HepG2 (cell line): ENCODE measurements around the gene SPECC1L. TPM values are rescaled to one million over a fixed set of nuclear protein-coding genes. Genes with fewer than 3 reads are reported as not detected.
A peak's percentile ranks its signal among the peaks of the same experiment; 100 is the strongest.

Experiments used
- ATAC-seq: fragments of 200-7000 bp; cut with Tn5 transposase; 3 replicates; pipeline ENCODE4 v1.9.1; 2020; ENCODE audit warnings: mild to moderate bottlenecking, moderate library complexity
- BruUV-seq: library from RNA; stranded (reverse); fragments of 400-500 nt; replicated peaks from 2 replicates; lab custom pipeline; 2021; lab: Mats Ljungman, UMichigan
- CTCF ChIA-PET: fragments of 300-600 bp; formaldehyde crosslinking; extraction: SDS; loops from one replicate; lab custom pipeline; 2021; ENCODE audit warnings: low total read pairs, inconsistent platforms, low intra/inter-chr PET ratio; lab: Yijun Ruan, JAX
- POLR2A ChIA-PET: fragments of 350-600 bp; sonication (Branson Sonifier 250); formaldehyde crosslinking; loops from one replicate; lab custom pipeline; 2020; ENCODE audit warnings: antibody characterized with exemption, inconsistent platforms; lab: Yijun Ruan, JAX
- DNase-seq: peaks from one replicate; pipeline ENCODE4 v3.0.0-alpha.2; 2015; ENCODE audit warnings: low spot score
- FAIRE-seq: peaks from 3 replicates; lab custom pipeline; 2011; peaks lifted over from hg19 to GRCh38; lab: Jason Lieb, UNC
- H2AFZ ChIP-seq: one replicate; pipeline ENCODE4 v1.6.1; 2011; ENCODE audit warnings: low read length, inconsistent platforms
- H3K27ac ChIP-seq: fragments of 300-600 bp; 3 replicates; pipeline ENCODE4 v1.8.0; 2011; ENCODE audit warnings: mixed run types, mild to moderate bottlenecking, mixed read lengths, low read length, inconsistent platforms; ENCODE audit not compliant: insufficient read depth; ENCODE audit errors: extremely low read length
- H3K27me3 ChIP-seq, 2 experiments: fragments of 200-600 bp in 1 of 2; 2 replicates in 1 of 2; 3 replicates in 1 of 2; pipeline versions ENCODE4 v1.6.0 to v1.8.0; 2011; ENCODE audit warnings: low read length in 2 of 2, mild to moderate bottlenecking in 2 of 2, moderate library complexity in 2 of 2, inconsistent platforms in 1 of 2; ENCODE audit not compliant: insufficient read depth in 2 of 2, control insufficient read depth in 1 of 2
- H3K36me3 ChIP-seq, 2 experiments: fragments of 200-600 bp in 1 of 2; replicated peaks in 1 of 2; 2 replicates in 1 of 2; 3 replicates in 1 of 2; pipeline versions ENCODE4 v1.5.1 to v1.8.0; 2011; ENCODE audit warnings: low read length in 2 of 2, inconsistent platforms in 1 of 2; ENCODE audit not compliant: insufficient read depth in 2 of 2, control insufficient read depth in 1 of 2
- H3K4me1 ChIP-seq: 2 replicates; pipeline ENCODE4 v1.5.1; 2012; ENCODE audit warnings: low read length, inconsistent platforms; ENCODE audit not compliant: insufficient read depth
- H3K4me2 ChIP-seq: 2 replicates; pipeline ENCODE4 v1.6.0; 2011; ENCODE audit warnings: low read depth, low read length, inconsistent platforms
- H3K4me3 ChIP-seq, 3 experiments: fragments of 200-600 bp in 1 of 3; sonication (generic), shearing (Covaris generic) in 1 of 3; replicated peaks in 1 of 3; 2 replicates each; pipeline ENCODE4 v1.5.1; 2011 to 2016; ENCODE audit warnings: low read length in 3 of 3, inconsistent platforms in 2 of 3, low read depth in 2 of 3, mild to moderate bottlenecking in 2 of 3, control low read depth in 1 of 3, mixed read lengths in 1 of 3; ENCODE audit not compliant: insufficient read depth in 1 of 3
- H3K79me2 ChIP-seq: one replicate; pipeline ENCODE4 v1.6.1; 2011; ENCODE audit warnings: low read length, inconsistent platforms; ENCODE audit not compliant: insufficient read depth
- H3K9ac ChIP-seq: 2 replicates; pipeline ENCODE4 v1.6.0; 2011; ENCODE audit warnings: mild to moderate bottlenecking, low read depth, low read length, inconsistent platforms; ENCODE audit not compliant: insufficient read depth
- H3K9me3 ChIP-seq: 2 replicates; pipeline ENCODE4 v1.5.1; 2012; ENCODE audit warnings: mild to moderate bottlenecking, low read length
- H4K20me1 ChIP-seq: 2 replicates; pipeline ENCODE4 v1.6.0; 2011; ENCODE audit warnings: inconsistent platforms, mild to moderate bottlenecking, low read length, moderate library complexity; ENCODE audit not compliant: insufficient read depth
- ARID3A ChIP-seq: IDR thresholded peaks from 2 replicates; pipeline ENCODE4 v1.6.1; 2012; ENCODE audit warnings: low read depth, low read length, improper control_type of control experiment
- CEBPB ChIP-seq: IDR thresholded peaks from 2 replicates; pipeline ENCODE4 v1.6.1; 2011; ENCODE audit warnings: low read depth, low read length, improper control_type of control experiment, borderline replicate concordance
- CEBPG ChIP-seq: IDR thresholded peaks from 2 replicates; pipeline ENCODE4 v1.6.1; 2016
- GMEB2 ChIP-seq: IDR thresholded peaks from 2 replicates; pipeline ENCODE4 v1.6.1; 2016; ENCODE audit warnings: missing biosample characterization, missing genetic modification reagents, low read depth
- SNRNP70 ChIP-seq: fragments of 200-400 bp; formaldehyde crosslinking; IDR thresholded peaks from 2 replicates; pipeline ENCODE4 v1.6.1; 2017; ENCODE audit warnings: mild to moderate bottlenecking, low read depth, low read length, moderate library complexity
- ZNF687 ChIP-seq: sonication (generic); formaldehyde crosslinking; IDR thresholded peaks from 2 replicates; pipeline ENCODE4 v1.5.1; 2020; ENCODE audit warnings: mild to moderate bottlenecking, missing genetic modification reagents, moderate library complexity
- WGBS: methylation state at CpG from one replicate; pipeline ENCODE4 v1.1.6; 2017; ENCODE audit warnings: low lambda C conversion rate; 5-methylcytosine and 5-hydroxymethylcytosine counted together
- in situ Hi-C: cut with HindIII; loops from 2 replicates; pipeline ENCODE4 v1.10.0; 2017; ENCODE audit warnings: low pct_unique_long_range_greater_than_20kb; ENCODE audit not compliant: extremely low pct_ligation_motif_present
- intact Hi-C: fragments of 100-400 bp; cut with micrococcal nuclease; formaldehyde crosslinking; loops from one replicate; pipeline ENCODE4 v1.10.0; 2022; ENCODE audit not compliant: unreplicated experiment
- polyA plus RNA-seq, 8 experiments: library from polyadenylated mRNA; depleted of rRNA in 3 of 8; stranded (reverse) in 7 of 8; unstranded in 1 of 8; fragments of >200 nt; fragmentation: Illumina TruSeq in 4 of 8; extraction: Trizol in 4 of 8; gene quantifications; 2 replicates each; pipeline versions ENCODE4 v1.2.1 to v1.2.3, GENCODE V29; 2011 to 2016; ENCODE audit warnings: low read depth in 4 of 8, missing spikeins in 1 of 8, mixed read lengths in 1 of 8; ENCODE audit not compliant: insufficient read depth in 1 of 8
- total RNA-seq, 5 experiments: library from RNA; depleted of rRNA; stranded (reverse); fragments of >200 nt; fragmentation: Illumina TruSeq; extraction: Trizol; gene quantifications; 2 replicates each; pipeline ENCODE4 v1.2.3, GENCODE V29; 2016; ENCODE audit warnings: low read depth in 1 of 5

Gene SPECC1L
- total and polyA plus RNA-seq, 2 of the 13 experiments (the other 11 are each of a cell fraction or from before 2014, with no cell fraction given) = 14.1 to 30.3 TPM

DNA sequence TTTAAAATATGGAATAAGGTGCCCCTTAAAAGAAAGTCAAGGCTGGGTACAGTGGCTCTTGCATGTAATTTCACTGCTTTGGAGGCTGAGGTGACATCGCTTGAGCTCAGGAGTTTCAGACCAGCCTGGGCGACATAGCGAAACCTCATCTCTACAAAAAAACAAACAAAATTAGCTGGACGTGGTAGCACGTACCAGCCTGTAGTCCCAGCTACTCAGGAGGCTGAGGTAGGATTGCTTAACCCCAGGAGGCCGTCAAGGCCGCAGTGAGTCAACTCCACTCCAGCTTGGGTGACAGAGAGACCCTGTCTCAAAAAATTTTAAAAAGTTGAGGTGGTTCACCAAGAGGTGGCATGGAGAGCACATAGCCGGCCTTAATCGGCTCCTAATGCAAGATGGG, 139.1 kb downstream of the SPECC1L start:
- ChIA-PET CTCF (no interaction called here), POLR2A (interaction anchor here (1.0 kb wide), 1 partner anchor 11 kb away, joined by 3 read pairs; no protein-coding TSS in a partner anchor)
- DNase-seq = no peak
- H3K36me3 ChIP-seq = peaks cover 12 to 58% of the 10 kb centered on the region in 2 experiments
- TF ChIP-seq ARID3A = no peak
- peak; percentile 37; the same call in 1 of the 2 replicates for TF ChIP-seq CEBPG (CRISPR knock-in tag)
- no peak for TF ChIP-seq ZNF687
- TF ChIP-seq GMEB2 (CRISPR knock-in tag) = no peak
- peak; percentile 29; the same call in 1 of the 2 replicates for TF ChIP-seq CEBPB
- no peak for TF ChIP-seq SNRNP70
- H3K4me1 ChIP-seq = no peaks in the 10 kb centered on the region
- no peak overlapping the region for H3K9ac ChIP-seq
- no peaks in the 10 kb centered on the region for H3K9me3 ChIP-seq
- intact Hi-C loops = no loop called here
- H3K4me2 ChIP-seq = no peak overlapping the region
- whole genome bisulfite sequencing = 83% methylated on average over 9 of the region's 9 CpGs
- H3K27ac ChIP-seq = no peak overlapping the region
- in situ Hi-C loops = no loop called here
- no peaks in the 10 kb centered on the region for H4K20me1 ChIP-seq
- no peak overlapping the region for H3K4me3 ChIP-seq
- BruUV-seq = no TSS peak
- no peaks in the 10 kb centered on the region for H3K27me3 ChIP-seq
- ATAC-seq = no peak
- H3K79me2 ChIP-seq = no peaks in the 10 kb centered on the region
- FAIRE-seq = no peak
- no peak overlapping the region for H2AFZ ChIP-seq
